Stimulated activated CD8-positive, alpha-beta memory T cell treated with anti-CD3 and anti-CD28 coated beads, Interleukin-12 subunit alpha, Interleukin-12 subunit beta, amount 100 ng/mL, for 24 hours (primary cell): ENCODE data around the gene DENND1A.

Experiments
- DNase-seq: peaks from one replicate; pipeline ENCODE4 v3.0.0-alpha.2; 2020; ENCODE audit errors: extremely low read depth

DENND1A gene

DNA sequence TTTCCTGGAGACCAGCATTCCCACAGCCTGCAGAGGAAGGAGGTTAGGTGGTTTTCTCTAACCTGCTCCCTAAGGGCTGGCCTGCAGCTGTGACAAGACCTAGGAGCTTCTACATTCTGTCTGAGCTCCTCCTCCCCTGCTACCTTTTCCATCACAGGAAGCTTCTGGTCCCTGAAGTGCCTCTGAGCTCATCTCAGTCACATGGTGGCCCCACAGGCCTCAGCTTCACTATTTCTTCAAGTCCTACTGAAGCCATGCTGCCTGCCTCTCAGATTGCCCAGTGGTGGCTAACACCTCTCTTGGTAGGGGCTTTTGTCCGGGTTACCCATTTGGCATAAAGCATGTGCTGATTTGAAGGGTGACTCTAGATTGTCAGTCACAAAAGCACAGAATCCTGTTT, 314.5 kb downstream of the DENND1A start:
- no peak for DNase-seq

DNA sequence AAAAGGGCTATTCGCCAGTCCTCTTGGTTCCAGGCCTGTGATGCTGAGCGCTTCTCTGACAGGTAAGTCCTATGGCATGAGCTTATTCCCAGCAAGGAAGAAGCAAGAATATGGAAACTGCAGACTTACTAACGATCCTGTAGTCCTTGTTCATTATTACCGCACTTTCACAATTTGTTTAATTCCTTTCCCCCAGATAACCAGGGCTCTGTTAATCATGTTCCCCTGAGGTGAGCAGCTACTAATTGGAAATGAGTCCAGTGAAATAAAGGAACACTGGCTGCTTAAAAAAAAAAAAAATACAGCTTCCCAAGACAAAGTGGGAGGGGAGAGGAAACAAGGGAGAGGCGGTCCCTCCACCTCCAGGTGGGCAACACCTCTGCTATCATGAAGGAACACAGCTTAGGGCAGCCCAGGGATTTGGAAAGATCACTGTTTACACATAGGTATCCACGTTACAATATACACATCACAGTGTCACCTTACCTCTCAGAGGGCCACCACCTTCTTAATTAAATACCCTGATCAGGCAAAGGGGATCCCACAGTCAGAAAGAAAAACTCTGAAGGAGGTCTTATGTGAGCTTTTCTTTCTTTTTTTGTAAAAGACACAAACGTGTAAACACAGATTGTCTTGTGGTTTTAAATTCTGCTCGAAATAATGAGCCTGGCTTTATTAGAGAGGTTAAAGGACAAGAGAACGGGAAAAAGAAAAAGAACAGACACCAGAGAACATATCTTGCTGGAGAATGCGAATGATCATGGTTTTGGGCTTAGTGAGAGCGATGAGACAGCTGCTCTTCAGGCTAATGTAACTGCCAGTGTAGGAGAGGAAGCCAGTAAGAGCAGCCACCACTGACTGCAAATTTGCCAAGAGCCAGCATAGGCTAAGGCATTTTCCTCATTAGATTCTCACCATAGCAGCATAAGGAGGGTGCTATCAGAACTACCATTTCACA, 315.3 kb downstream of the DENND1A start:
- no peak for DNase-seq

DNA sequence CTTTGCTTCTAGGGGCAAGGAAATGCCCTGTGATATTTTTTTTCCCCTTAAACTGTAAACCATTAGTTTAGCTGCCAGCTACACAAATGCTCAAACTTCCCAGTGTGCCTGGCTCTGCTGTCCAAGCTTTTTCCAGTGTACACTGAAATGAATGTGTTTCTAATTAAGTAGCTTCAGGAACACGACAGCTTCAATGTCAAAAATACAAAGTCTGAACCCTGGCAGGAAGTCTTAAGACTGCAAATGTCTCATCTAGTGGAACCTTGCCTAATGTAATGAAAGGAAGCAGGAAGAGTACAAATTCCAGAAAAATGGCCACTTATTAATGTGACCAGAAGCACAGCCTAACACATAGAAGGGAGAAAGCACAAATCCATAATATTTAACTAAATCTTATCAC, 318.7 kb downstream of the DENND1A start:
- DNase-seq: no peak

DNA sequence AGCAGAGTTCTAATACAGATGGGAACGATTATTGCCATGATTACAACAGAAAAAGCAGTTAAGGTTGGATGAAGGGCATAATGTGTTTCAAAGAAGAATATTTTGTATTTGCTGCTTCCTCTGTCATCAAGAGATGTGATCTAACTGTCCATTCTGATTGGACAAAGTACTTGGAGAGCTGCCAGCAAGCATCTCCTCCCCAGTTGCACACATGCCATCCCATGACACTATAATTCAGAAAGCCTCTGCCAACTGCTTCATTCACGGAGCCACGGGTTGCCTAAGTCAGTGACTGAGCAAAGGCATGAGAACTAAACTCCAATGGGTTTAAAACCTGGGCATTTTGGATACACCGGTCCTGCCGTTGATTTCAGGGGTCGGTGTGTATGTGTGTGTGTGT, 320.1 kb downstream of the DENND1A start:
- no peak for DNase-seq

DNA sequence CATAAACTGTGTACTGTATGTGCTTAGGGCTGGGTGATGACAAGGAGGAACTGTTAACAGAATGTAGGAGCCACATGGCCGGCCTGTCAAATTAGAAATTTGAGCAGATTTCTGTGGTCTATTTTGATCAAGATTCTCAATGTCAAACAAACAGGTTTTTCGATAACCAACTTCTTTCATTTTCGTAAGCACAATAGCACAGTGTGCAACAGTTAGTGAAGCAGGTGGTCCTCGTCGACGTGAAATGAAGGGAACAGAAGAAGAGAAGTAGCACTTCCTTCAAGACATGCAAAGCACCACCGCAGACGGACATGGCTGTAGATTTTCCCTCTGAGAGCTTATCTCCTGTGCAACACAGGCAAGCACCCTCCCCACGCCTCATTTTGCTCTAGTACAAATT, 321.8 kb downstream of the DENND1A start:
- no peak for DNase-seq

DNA sequence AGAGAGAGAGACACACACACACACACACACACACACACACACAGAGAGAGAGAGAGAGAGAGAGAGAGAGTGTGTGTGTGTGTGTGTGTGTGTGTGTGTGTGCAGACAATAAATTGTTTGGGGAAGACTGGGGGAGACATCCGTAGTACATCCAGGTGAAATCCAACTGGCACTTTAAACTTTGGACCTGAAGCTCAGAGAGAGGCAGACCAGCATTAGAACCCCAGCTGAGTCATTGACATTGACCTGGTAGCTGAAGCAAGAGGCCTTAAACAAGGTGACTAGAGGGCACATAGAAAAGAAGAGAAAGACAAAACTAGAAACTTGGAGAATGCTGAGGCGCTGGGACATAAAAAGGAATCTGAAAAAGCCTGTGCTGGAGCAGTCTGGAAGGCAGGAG, 322.4 kb downstream of the DENND1A start:
- DNase-seq: no peak

DNA sequence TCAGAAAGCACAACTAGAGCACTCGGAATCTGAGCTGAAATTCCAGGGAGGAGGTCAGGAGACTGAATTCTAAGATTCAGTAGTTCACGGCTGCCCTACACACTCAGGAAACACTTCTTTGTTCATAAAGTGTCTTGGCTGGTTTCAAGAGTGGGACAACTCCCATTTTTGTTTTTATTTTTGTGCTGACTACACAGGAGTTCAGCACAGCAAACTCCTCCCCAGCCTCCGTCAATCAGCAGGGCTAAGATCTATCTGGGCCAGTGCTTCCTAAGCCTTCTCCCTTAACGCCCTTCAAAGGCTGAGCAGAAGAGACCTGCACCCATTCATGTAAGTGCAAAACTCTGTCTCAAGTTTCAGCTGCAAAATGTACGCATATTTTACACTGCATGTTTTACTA, 323.8 kb downstream of the DENND1A start:
- no peak for DNase-seq

DNA sequence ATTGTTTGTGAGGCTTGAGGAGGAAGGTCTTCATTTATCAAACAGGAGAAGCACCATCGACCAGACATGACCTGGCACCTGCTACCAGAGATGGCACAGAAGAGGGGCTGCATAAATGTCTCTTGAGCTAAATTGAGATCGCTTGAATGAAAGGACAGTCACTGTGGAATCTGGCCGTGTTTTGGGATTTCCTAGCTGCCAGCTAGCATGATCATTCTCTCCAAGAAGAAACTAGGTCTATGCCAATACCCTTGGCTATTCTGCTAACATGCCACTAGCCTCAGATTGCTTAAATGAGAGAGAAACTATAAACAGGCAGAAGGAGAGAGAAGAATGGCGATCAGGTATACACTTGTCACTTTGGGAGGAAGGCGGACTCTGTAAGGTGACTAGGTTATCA, 324.6 kb downstream of the DENND1A start:
- no peak for DNase-seq

DNA sequence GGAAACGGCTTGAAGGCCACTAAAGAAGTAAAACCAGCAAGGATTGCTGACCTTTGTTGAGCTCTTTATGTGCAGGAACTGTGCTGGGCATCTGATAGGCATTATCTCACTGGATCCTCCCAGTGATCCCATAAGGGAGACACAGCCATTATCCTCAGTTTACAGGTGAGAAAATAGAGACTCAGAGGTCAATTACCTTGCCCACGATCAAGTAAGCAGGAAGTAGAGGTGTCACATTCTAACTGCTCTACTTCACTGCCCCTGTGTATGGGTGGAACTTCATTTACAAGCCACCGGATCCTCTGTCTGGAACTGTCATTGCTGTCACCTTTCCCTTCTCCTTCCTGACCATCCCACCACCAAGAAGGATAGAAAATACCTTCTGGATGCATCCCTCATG, 325.1 kb downstream of the DENND1A start:
- no peak for DNase-seq

DNA sequence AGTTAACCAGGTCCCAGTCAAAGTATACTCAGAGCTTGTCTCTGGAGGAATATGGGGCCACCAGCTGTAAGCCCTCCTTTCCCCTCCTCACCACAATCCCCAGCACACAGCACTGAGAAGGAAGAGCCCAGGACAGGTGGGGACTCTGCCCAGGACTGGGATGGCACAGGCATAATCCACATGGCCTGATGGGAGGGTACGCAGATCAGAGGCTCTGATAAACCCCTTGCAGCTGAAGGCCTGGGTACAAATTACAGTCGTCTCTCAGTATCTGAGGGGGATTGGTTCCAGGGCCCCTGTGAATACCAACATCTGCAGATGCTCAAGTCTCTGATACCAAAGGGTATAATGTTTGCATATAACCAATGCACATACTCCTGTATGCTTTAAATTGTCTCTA, 328.1 kb downstream of the DENND1A start:
- DNase-seq: no peak

DNA sequence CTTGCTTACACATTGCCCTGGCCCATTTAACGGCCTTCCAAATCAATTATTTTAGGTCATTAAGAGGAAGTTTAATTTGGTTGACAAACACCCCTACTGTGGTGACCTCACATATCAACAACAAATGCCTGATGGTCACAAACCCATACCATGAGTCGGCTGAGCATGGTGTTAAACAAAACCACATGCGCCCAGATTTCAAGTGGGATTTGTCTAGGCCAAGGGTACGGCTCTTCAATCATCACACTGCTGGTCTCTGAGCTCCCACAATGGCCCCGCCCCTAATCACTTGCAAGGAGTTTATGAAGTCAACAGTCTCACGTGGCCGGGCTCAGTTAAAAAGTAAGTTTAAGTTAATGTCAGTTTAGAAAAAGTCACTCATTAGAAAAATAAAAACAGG, 330.1 kb downstream of the DENND1A start:
- DNase-seq: no peak

DNA sequence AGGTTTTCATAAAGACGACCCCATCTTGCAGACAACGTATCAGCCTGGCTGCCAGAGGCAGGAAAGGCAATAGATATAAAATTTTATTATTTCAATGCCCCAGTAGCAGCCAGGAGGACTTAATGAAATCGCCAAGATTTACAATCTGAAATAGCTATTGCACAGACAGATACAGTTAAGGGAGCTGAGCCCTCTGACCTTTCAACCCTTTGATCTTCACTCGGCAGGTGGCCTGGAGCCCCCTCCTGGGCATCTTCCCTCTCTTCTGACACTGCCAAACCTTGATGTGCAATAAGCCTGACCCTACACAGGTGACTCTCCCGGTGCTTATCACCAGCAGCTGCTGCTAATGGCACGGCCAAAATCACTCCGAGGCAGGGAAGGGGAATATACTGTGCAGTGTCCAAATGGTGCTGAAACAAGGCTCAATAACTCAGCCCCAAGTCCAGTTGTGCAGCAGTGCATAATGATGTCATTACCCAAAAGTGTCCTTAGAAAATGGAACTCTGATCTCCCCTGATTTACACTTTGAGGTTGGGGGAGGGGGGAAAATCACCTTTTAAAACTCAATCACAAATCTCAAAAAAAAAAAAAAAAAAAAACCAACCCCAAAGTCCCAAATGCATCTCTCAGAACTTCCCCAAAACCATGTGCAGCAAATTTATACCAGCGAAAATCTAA, 331.9 kb downstream of the DENND1A start:
- no peak for DNase-seq

DNA sequence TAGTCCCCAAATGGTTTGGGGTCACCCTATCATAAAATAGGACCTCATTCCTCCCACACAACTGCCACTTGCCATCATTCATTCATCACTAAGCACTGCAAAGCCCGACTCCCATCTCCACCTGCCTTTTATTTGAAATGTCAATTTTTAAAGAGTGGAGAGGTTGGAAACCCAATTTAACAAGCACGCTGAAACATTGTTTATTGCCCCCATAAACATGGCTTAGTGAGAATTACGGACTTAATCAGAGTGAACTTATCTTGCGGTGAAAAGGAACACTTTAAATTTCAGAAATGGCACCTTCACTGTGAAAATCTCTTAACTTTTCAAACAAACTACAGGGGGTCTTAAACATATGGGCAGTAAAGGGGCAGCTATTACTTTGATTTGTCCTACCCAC, 332.9 kb downstream of the DENND1A start:
- no peak for DNase-seq

DNA sequence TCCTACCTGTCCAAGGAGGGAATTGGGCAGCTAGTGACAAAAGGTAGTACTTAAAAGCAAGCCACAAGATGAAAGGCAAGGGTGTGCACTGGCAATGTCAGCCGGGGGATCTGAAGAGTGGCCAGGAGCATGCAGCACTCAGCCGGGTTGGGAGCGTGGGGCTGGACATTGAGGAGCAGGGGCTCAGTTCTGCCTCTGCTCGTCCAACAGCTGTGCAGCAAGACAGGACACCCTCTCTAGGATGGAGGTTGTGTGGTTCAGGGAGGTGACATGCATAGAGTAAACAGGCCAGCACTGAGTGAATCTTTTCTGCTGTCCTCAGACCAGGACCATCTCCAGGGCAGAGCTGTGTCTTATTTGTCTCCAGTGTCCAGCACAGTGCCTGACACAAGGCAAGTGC, 338.6 kb downstream of the DENND1A start:
- DNase-seq: no peak

DNA sequence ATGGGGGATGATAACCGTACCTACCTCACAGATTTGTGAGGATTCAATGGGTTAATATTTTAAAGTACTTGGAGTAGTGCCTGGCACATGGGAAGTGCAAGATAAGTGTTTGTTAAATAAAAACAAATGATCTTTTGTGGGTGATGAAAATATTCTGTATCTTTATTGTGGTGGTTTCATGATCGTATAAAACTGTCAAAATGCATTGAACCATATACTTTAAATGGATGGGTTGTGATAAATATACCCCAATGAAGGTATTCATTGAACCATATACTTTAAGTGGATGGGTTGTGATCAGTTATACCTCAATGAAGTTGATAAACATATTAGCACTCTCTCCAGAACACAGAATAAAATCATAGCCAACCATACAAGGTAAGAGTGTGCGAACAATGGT, 339.4 kb downstream of the DENND1A start:
- DNase-seq: no peak

DNA sequence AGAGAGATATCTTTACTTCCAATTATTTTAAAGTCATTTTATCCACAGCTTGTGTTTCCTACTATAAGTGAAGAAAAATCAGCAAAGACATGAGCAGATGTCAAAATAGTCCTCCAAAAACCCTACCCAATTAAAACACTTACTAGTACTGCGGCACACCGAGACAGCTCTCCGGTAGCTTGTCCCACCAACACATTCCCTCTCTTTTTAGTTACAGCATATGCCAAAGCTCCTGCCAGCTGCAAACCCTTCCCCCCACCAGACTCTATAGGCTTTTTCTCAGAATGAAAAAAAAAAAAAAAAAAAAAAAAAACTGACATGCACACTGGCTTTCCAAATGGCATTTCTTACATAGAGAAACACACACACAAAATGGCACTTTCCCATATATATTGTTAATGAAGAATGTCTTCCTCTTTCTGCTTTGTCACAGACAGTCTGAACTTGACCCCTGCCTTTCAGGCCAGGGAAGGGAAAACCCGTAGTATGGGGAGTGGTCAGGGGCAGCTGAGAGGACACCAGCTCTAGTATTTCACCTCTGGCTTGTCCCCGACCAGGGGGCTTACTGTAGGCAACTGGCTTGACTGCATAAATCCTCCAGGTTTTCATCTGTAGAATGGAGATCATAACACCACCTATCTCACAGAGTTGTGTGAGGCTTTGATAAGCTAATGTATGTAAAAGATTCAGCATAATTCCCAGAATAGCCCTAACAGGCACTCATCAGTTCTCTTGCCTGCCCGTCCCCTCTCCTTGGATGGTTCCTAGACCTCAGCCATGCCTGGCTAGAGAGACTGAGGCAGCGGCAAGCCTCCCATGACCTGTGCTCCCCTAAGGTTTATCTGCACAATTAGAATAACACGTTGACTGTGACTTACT, 340.3 kb downstream of the DENND1A start:
- DNase-seq: no peak

DNA sequence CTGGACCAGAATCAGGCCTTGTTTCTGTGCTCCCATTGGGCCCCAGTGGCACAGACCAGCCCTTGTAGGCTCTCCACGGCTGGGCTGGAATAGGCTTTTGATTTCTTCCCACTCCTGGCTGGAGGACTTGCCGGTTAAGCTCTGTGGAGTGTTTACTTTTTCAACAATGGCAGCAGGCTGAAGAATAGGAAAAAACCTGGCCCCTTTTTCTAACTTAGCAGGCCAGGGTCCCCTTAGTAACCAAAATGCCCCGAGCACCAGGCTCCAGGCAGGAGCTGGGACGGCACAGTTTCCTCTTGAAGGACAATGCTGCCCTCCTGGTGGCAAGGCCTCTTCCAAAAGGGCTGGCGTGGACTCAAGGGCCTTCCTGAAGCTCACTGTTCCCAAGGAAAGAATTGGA, 343.7 kb downstream of the DENND1A start:
- no peak for DNase-seq

DNA sequence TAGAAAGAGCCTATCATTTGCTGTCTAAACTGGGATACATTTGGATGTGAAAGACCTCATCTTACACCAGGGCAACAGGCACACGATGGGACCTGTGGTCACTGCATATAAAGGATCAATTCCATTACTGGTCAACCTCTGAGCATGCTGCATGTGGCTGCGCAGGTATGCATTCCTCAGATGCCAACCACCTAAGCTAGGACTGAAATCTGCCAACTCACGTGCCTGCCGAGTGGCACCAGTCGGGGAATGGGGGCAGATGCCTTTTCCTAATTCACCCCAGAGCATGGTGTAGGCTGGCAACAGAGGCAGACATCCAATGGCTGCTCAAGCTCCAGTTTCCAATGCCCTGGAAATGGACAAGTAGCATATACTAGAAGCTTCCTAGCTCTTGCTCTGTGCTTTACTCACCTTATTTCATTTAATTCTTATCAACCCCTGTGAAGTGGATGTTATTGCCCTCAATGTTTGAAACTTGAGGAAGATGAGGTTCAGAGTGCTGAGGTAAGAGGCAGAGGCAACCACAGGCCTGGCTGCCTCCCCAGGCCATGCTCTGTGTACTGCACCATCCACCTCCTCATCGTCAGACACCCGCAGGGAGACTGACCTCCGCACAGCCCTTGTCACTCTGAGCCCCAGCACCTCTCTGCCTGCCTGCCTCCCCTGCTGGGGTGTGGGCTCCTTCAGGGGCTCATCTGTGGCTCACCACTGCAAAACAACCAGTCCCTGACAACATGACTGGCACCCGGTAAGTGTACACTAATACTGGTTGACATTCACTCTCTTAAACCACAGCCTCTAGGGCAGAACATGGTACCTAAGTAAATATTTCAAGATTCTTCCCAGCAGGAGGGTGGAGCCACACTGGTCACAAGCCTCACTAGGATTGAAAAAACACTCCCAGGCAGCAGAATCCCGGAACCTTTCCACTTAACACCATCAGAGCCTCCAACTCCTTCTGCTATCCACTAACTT, 345.4 kb downstream of the DENND1A start:
- no peak for DNase-seq

DNA sequence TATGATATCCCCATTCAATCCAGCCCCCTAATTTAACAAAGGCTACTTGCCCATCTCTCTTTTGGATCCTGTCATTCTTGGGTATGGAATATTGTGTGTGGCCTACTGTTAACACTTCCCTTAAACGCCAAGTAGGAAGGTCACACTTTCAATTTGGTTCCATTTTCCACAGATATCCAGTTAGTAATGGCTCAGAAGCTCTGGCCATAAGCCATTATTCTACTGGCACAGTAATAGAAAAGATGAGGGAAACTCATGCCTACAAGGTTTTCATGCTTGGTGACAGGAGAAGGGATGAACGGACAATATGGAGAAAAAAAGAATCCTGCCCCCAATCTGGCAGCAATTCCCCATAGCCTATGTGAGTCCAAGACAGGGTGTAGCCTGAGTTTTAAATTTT, 346.3 kb downstream of the DENND1A start:
- DNase-seq: no peak

DNA sequence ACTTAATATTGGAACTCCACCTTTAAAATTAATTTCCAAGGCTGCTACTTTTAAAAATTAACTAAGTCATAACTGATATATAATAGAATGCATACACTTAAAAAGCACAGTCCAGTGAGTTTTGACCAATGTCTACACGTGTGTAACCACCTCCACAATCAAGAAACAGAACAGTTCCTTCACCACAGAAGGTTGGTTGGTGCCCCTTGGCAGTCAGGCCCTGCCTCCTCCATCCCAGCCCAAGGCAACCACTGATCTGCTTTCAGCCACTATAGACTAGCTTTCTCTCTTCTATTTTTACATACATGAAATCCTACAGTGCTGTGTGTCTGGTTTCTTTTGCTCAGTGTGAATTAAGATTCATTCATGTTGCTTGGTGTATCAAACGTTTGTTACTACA, 358.7 kb downstream of the DENND1A start:
- DNase-seq: no peak
